Sigmoid colon (tissue), 7 donors: Measurements from ENCODE around the gene SLC6A8. TPM values are rescaled to one million over a fixed set of nuclear protein-coding genes. Genes with fewer than 3 reads are reported as not detected.

Source experiments
- DNase-seq: peaks from one replicate; pipeline ENCODE4 v3.0.0-alpha.2; 2019
- H3K27ac ChIP-seq, 4 donors: fragments of 200-600 bp; sonication (generic); one replicate each; pipeline ENCODE4 v1.5.1; 2016 to 2019; ENCODE audit warnings: mild to moderate bottlenecking in 1 of 4
- H3K27me3 ChIP-seq, 3 donors: fragments of 200-600 bp; sonication (generic); one replicate each; pipeline ENCODE4 v1.5.1; 2019; ENCODE audit warnings: mild to moderate bottlenecking in 1 of 3
- H3K36me3 ChIP-seq, 4 donors: fragments of 200-600 bp; sonication (generic); one replicate each; pipeline ENCODE4 v1.5.1; 2016 to 2019
- H3K4me1 ChIP-seq, 4 donors: fragments of 200-600 bp; sonication (generic); one replicate each; pipeline ENCODE4 v1.5.1; 2017 to 2019
- H3K4me3 ChIP-seq, 4 donors: fragments of 200-600 bp; sonication (generic); one replicate each; pipeline ENCODE4 v1.5.1; 2017 to 2019; ENCODE audit warnings: mild to moderate bottlenecking in 2 of 4, moderate library complexity in 1 of 4
- H3K9me3 ChIP-seq, 4 donors: fragments of 200-600 bp in 3 of 4; sonication (generic) in 3 of 4; one replicate each; pipeline versions ENCODE4 v1.5.1 to v1.6.1; 2013 to 2019
- CTCF ChIP-seq, 4 experiments: fragments of 450-650 bp in 3 of 4; fragments of 200-600 bp in 1 of 4; IDR thresholded peaks; one replicate each; pipeline ENCODE4 v1.5.1; 2016 to 2019; ENCODE audit warnings: antibody characterized with exemption in 4 of 4, mild to moderate bottlenecking in 3 of 4, moderate library complexity in 2 of 4
- EP300 ChIP-seq, 4 donors: sonication (generic); formaldehyde crosslinking; IDR thresholded peaks; one replicate each; pipeline ENCODE4 v1.6.1; 2017; ENCODE audit warnings: antibody characterized with exemption in 4 of 4
- POLR2A ChIP-seq, 2 donors: fragments of 450-650 bp; IDR thresholded peaks; one replicate each; pipeline ENCODE4 v1.6.1; 2016; ENCODE audit warnings: antibody characterized with exemption in 2 of 2, mild to moderate bottlenecking in 2 of 2, moderate library complexity in 2 of 2
- POLR2AphosphoS5 ChIP-seq, 4 donors: sonication (generic); formaldehyde crosslinking; IDR thresholded peaks; one replicate each; pipeline ENCODE4 v1.6.1; 2017; ENCODE audit warnings: antibody characterized with exemption in 4 of 4
- WGBS, 2 donors: extraction: QIAGEN DNeasy Blood & Tissue Kit; methylation state at CpG; one replicate each; pipeline ENCODE4 v1.1.7; 2013; 5-methylcytosine and 5-hydroxymethylcytosine counted together
- intact Hi-C: fragments of 100-400 bp; cut with DNase I; formaldehyde crosslinking; loops from one replicate; pipeline ENCODE4 v1.15.1; 2023
- polyA plus RNA-seq, 3 donors: library from polyadenylated mRNA; stranded (reverse); fragments of 200-250 nt; gene quantifications; one replicate each; pipeline ENCODE4 v1.2.3, GENCODE V29; 2013
- total RNA-seq, 4 donors: library from RNA; depleted of rRNA; stranded (reverse); fragments of >200 nt; gene quantifications; one replicate each; pipeline ENCODE4 v1.1.0, GENCODE V29; 2016
- donor health status: healthy with polysubstance abuse.
- donor health status: Bipolar disorder and iron deficiency.
- donor health status: healthy.

Gene SLC6A8
- total and polyA plus RNA-seq, 7 donors = 31.9 to 158 (median 60.7) TPM

GRCh38 chrX:153640045-153640686 is 47.6 kb upstream of the SLC6A8 start:
- peaks cover 29 to 40% (median 30%) of the 10 kb centered on the region in 3 donors for H3K27me3 ChIP-seq

GRCh38 chrX:153640736-153641575 is 46.8 kb upstream of the SLC6A8 start:
- TF ChIP-seq EP300 (IDR thresholded peaks at IDR 0.05) (no peak), POLR2AphosphoS5 (IDR thresholded peaks at IDR 0.05) (no peak), CTCF (IDR thresholded peaks at IDR 0.05) (no peak), POLR2A (IDR thresholded peaks at IDR 0.05) (no peak)
- Histone ChIP-seq H3K4me3 (no peak overlapping the region), H3K27me3 (peaks cover 30 to 48% (median 36%) of the 10 kb centered on the region in 3 donors), H3K9me3 (no peaks in the 10 kb centered on the region), H3K27ac (no peak overlapping the region), H3K36me3 (no peaks in the 10 kb centered on the region), H3K4me1 (peaks cover 0 to 22% (median 17%) of the 10 kb centered on the region in 4 donors)
- intact Hi-C loops = no loop called here
- DNase-seq = no peak
- 45 to 57% methylated on average over 26 of the region's 26 CpGs for WGBS, 2 donors

More at GRCh38 chrX:153640045-153640686, 47.6 kb upstream of the SLC6A8 start:
- peaks cover 0 to 22% (median 17%) of the 10 kb centered on the region in 4 donors for H3K4me1 ChIP-seq
- WGBS, 2 donors = 85 to 88% methylated on average over 23 of the region's 23 CpGs
- H3K36me3 ChIP-seq = no peaks in the 10 kb centered on the region
- H3K9me3 ChIP-seq = no peaks in the 10 kb centered on the region
- intact Hi-C loops = no loop called here
- TF ChIP-seq CTCF (IDR thresholded peaks at IDR 0.05) (no peak), POLR2A (IDR thresholded peaks at IDR 0.05) (no peak), POLR2AphosphoS5 (IDR thresholded peaks at IDR 0.05) (no peak), EP300 (IDR thresholded peaks at IDR 0.05) (no peak)
- no peak overlapping the region for H3K4me3 ChIP-seq
- no peak for DNase-seq
- no peak overlapping the region for H3K27ac ChIP-seq

GRCh38 chrX:153641627-153642026 is 46.1 kb upstream of the SLC6A8 start:
- 4 to 7% methylated on average over 8 of the region's 8 CpGs for WGBS, 2 donors
- Histone ChIP-seq H3K27me3 (peaks cover 33 to 55% (median 42%) of the 10 kb centered on the region in 3 donors), H3K36me3 (no peaks in the 10 kb centered on the region), H3K27ac (no peak overlapping the region), H3K4me1 (peaks cover 0 to 23% (median 17%) of the 10 kb centered on the region in 4 donors), H3K9me3 (no peaks in the 10 kb centered on the region), H3K4me3 (no peak overlapping the region)
- no peak for DNase-seq
- intact Hi-C loops = no loop called here
- TF ChIP-seq POLR2A (IDR thresholded peaks at IDR 0.05) = no peak
- no peak for TF ChIP-seq CTCF (IDR thresholded peaks at IDR 0.05)

- Histone ChIP-seq H3K4me1 (peaks cover 0 to 28% (median 22%) of the 10 kb centered on the region in 4 donors), H3K27ac (no peak overlapping the region), H3K36me3 (no peaks in the 10 kb centered on the region), H3K27me3 (peaks cover 38 to 60% (median 47%) of the 10 kb centered on the region in 3 donors), H3K4me3 (peak overlapping the region in 2 of 4 donors; percentile 17 to 23), H3K9me3 (no peaks in the 10 kb centered on the region)
- intact Hi-C loops = no loop called here
- TF ChIP-seq POLR2AphosphoS5 (IDR thresholded peaks at IDR 0.05) = no peak
- TF ChIP-seq POLR2A (IDR thresholded peaks at IDR 0.05) = no peak
- TF ChIP-seq CTCF (IDR thresholded peaks at IDR 0.05) = no peak
- DNase-seq = no peak
- 1 to 3% methylated on average over 60 to 61 of the region's 62 CpGs for WGBS, 2 donors
Measured at GRCh38 chrX:153642051-153642654, 45.6 kb upstream of the SLC6A8 start.
